GM18508 (cell line): ENCODE results near the gene LRP5.
"Not testable (repeated sequence)": the region's sequence is repeated elsewhere in the genome, so short reads cannot be mapped to it uniquely, and the experiment has no call there.

Source experiments
- ATAC-seq: cut with Tn5 transposase; IDR thresholded peaks from one replicate; pipeline ENCODE4 v1.9.1; 2021; ENCODE audit warnings: moderate number of reproducible peaks; ENCODE audit not compliant: insufficient read depth, unreplicated experiment

Gene LRP5

DNA sequence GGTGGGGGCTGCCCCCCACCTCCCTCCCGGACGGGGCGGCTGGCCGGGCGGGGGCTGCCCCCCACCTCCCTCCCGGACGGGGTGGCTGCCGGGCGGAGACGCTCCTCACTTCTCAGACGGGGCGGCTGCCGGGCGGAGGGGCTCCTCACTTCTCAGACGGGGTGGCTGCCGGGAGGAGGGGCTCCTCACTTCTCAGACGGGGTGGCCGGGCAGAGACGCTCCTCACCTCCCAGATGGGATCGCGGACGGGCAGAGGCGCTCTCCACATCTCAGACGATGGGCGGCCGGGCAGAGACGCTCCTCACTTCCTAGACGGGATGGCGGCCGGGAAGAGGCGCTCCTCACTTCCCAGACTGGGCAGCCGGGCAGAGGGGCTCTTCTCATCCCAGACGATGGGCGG lies 163.2 kb downstream of the LRP5 start:
- ATAC-seq: not testable (repeated sequence)

DNA sequence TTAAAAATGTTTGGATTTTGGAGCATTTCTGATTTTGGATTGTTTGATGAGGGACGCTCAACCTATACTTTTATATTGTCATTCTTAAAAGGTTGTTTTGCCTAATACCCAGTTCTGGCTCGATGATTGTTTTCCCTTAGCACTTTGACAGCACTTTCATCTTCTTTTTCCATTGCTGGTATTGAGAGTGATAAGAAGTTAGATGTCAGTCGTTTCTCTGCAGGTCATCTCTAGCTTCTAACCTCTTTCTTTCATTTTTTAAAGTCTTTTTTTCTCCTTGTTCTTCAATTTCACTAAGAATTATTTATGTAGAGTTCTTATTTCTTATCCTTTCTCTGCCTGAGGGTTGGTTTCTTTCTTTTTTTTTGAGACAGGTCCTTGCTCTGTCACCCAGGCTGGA lies 167.0 kb downstream of the LRP5 start:
- ATAC-seq: no peak

DNA sequence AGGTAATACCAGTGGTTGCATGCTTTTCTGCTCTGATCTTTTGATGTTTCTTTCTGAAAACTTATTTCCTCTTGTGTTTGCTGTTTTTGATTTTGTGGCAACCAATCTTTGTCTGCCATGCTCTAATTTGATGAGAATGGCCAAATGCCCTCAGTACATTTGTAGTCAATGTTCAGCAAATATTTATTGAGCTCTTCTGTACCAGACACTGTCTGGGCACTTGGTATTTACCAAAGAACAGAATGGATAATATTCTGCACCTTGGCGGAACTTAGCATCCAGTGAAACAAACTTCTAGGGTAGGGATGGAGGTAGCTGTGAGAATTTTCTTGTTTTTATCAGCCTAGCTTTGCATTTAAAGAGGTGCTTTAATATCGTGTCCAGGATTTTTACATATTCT lies 167.8 kb downstream of the LRP5 start:
- no peak for ATAC-seq

DNA sequence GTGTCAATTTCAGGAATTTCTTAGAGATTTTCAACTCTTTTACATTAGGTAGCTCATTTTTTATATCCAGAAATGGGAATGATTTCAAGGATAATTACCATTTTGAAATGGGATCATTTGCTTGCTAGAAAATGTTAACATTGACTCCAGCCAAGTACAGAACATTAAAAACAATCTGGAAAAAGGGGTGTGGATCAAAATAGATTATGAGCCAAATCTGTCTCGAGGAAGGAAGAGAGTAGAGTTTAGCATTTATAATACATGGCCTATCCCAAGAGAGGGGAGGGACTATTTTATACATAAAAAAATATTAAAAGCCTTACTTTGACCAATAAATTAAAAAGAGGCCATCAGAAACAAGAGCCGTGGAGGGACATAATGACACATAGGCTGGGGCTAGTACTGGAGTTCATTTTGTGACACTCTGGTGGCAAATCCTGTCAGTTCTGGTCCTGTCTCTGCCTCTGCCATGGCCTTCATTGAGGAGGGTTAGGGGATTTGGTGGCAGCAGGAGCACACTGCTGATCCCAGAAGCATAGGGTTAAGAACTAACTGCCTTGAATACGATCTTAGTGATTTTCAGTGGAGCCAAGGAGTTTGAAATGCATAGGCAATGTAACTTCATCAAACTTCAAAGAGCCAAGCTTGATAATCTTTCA lies 168.6 kb downstream of the LRP5 start:
- no peak for ATAC-seq

DNA sequence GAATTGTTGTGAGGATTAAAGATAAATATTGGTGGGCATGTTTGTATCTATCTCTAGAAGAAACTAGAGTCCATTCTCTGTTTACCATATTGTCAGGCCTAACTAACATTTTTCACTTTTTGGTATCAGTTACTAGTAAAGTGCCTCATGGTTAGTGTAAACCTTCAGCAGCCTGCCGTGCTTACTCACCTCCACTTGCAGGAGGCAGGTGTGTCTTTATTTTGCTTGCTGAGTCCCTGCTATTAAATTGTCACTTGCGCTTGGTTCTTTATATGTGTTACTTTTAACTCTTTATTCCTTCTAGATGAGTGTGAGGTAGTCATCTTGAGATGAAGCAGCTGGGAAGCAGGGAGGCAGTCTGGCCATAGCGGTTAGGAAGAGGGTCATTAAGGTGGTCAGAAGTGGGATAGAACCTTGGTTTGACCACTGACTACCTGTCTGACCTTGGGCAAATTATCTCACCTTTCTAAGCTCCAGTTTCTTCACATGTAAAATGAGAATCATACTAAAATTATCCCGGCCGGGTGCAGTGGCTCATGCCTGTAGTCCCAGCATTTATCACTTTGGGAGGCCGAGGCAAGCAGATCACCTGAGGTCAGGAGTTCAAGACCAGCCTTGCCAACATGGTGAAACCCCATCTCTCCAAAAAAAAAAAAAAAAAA lies 169.3 kb downstream of the LRP5 start:
- ATAC-seq: no peak

DNA sequence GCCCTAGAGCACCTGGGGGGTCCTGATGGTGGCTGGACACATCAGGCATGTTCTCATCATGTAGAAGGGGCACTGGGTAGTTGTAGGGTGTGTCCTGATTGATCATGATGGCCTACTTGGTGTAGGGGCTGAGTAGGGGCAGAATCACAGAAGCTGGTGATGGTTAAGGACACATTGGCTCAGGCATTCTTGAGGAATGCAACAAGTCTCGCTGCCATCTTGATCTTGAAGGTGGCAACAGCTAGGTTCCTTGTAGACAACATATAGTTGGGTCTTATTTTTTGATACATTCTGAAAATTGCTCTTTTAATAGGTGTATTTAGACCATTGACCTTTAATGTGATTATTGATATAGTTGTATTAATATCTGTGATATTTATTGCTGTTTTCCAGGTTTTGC lies 176.2 kb downstream of the LRP5 start:
- no peak for ATAC-seq

DNA sequence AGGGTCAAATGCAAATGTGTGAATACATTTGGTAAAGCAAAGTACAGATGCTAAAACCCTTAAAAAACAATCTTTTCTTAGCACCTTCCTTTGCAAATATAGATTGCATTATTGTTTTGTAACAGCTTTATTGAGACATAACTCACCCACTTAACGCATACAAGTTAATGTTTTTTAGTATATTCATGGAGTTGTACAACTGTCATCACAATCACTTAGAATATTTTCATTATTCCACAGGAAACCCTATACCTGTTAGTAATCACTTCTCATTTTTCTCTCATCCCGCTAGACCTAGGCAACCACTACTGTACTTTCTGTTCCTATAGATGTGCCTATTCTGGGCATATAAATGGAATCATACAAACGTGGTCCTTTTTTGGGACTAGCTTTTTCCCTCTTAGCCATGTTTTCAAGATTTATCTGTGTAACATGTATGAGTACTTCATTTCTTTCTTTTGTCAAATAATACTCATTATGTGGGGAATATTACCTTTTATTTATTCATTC lies 182.9 kb downstream of the LRP5 start:
- no peak for ATAC-seq

DNA sequence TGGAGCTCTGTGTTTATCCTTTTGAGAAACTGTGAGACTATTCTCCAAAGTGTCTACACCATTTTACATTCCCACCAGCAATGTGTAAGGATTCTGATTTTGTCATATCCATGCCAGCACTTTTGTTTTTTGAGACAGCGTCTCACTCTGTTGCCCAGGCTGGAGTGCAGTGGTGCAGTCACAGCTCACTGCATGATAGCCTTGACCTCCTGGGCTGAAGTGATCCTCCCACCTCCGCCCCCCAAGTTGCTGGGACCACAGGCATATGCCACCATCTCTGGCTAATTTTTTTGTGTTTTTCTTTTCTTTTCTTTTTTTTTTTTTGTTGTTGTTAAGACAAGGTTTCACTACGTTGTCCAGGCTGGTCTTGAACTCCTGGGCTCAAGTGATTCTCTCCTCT lies 183.5 kb downstream of the LRP5 start:
- no peak for ATAC-seq

DNA sequence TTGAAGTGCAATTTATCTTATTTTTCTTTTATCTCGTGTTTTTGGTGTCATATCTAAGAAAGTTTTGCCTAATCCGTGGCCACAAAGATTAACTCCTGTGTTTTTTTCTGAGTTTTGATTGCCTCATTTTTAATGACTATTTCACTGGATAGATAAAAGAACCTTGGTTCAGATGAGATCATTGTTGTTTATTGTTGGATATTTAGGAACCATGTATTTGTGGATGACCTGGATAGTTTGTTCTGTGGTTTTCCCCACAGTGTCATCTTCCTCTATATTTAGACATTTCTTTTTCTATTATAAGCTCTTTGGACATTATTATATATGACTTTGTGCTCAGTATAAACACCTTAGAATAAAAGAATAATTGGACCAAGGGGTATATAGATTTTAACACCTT lies 185.4 kb downstream of the LRP5 start:
- ATAC-seq: no peak

DNA sequence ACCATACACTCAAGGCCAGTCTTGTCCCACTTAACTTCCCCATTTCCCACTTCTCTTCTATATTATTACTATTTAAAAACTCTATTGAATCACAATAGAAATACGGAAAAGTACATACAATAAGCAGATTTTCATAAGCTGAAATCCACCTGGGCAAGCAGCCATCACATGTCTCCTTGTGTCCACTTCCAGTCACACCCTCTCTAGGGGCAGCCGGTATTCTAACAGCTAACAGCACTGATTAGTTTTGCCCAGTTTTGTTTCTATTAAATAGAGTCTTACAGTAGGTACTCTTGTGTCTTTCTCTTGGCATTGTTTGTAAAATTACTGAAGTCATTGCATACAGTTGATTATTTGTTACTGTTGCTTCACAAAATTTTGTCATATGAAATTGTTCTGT lies 185.9 kb downstream of the LRP5 start:
- ATAC-seq: no peak
